PC-3 (cell line): ENCODE measurements around the gene ENO1.

Source experiments
- CTCF ChIP-seq: fragments of 300-600 bp; sonication (generic); conservative IDR thresholded peaks from 2 replicates; pipeline ENCODE4 v1.5.1; 2017; ENCODE audit warnings: antibody characterized with exemption, low read depth, mild to moderate bottlenecking, low read length
- EZH2phosphoT487 ChIP-seq: fragments of 300-600 bp; sonication (generic); IDR thresholded peaks from 2 replicates; pipeline ENCODE4 v1.6.1; 2018; ENCODE audit warnings: mild to moderate bottlenecking, antibody characterized with exemption, low read length, borderline replicate concordance

- TF ChIP-seq CTCF (no peak), EZH2phosphoT487 (no peak)
These were observed 33.9 kb downstream of the ENO1 start for GRCh38 chr1:8844501-8845006.
